CD14-positive monocyte (primary cell): ENCODE measurements around the gene RAPGEF5. TPM values are rescaled to one million over a fixed set of nuclear protein-coding genes. Genes with fewer than 3 reads are reported as not detected.

Experiments
- DNase-seq, 3 donors: peaks; one replicate each; pipeline ENCODE4 v3.0.0-alpha.2; 2011 to 2022
- H2AFZ ChIP-seq: 2 replicates; pipeline ENCODE4 v1.6.0; 2012; ENCODE audit warnings: mild to moderate bottlenecking, low read depth, low read length, inconsistent platforms; ENCODE audit not compliant: insufficient read depth, poor library complexity, severe bottlenecking
- H3K27ac ChIP-seq, 2 donors: 1 replicate in 1 of 2; 2 replicates in 1 of 2; pipeline ENCODE4 v1.5.1; 2012 to 2013; ENCODE audit warnings: low read length in 2 of 2, control low read depth in 1 of 2, inconsistent platforms in 1 of 2, low read depth in 1 of 2, mild to moderate bottlenecking in 1 of 2
- H3K27me3 ChIP-seq, 2 donors: one replicate each; pipeline versions ENCODE4 v1.6.0 to v1.6.1; 2011 to 2013; ENCODE audit warnings: low read length in 2 of 2; ENCODE audit not compliant: control insufficient read depth in 2 of 2, insufficient read depth in 2 of 2
- H3K36me3 ChIP-seq, 2 donors: replicated peaks in 1 of 2; 1 replicate in 1 of 2; 2 replicates in 1 of 2; pipeline versions ENCODE4 v1.5.1 to v1.6.1; 2012 to 2013; ENCODE audit warnings: low read length in 2 of 2, control low read depth in 1 of 2, inconsistent platforms in 1 of 2, mild to moderate bottlenecking in 1 of 2; ENCODE audit not compliant: insufficient read depth in 2 of 2, control insufficient read depth in 1 of 2
- H3K4me1 ChIP-seq, 2 donors: 1 replicate in 1 of 2; 2 replicates in 1 of 2; pipeline versions ENCODE4 v1.5.1 to v1.6.1; 2012 to 2013; ENCODE audit warnings: low read length in 2 of 2, control low read depth in 1 of 2, inconsistent platforms in 1 of 2, mild to moderate bottlenecking in 1 of 2, moderate library complexity in 1 of 2; ENCODE audit not compliant: insufficient read depth in 2 of 2, control insufficient read depth in 1 of 2
- H3K4me2 ChIP-seq: replicated peaks from 2 replicates; pipeline ENCODE3; 2012; ENCODE audit warnings: low read length, moderate library complexity, mild to moderate bottlenecking; ENCODE audit not compliant: poor library complexity, severe bottlenecking; ENCODE audit errors: extremely low read depth
- H3K4me3 ChIP-seq, 3 experiments: fragments of 200-600 bp in 1 of 3; sonication (generic) in 1 of 3; replicated peaks in 1 of 3; 1 replicate in 2 of 3; 2 replicates in 1 of 3; pipeline ENCODE4 v1.5.1; 2011 to 2013; ENCODE audit warnings: low read length in 3 of 3, mild to moderate bottlenecking in 3 of 3, control low read depth in 2 of 3, low read depth in 2 of 3, inconsistent platforms in 1 of 3, moderate library complexity in 1 of 3
- H3K79me2 ChIP-seq: 2 replicates; pipeline ENCODE4 v1.6.0; 2012; ENCODE audit warnings: mild to moderate bottlenecking, control low read depth, inconsistent platforms, low read length, moderate library complexity; ENCODE audit not compliant: insufficient read depth
- H3K9ac ChIP-seq: 2 replicates; pipeline ENCODE4 v1.6.0; 2017; ENCODE audit warnings: low read length, mild to moderate bottlenecking; ENCODE audit not compliant: insufficient read depth, poor library complexity, severe bottlenecking
- H3K9me3 ChIP-seq, 2 donors: replicated peaks in 1 of 2; 1 replicate in 1 of 2; 2 replicates in 1 of 2; pipeline versions ENCODE4 v1.5.1 to v1.6.1; 2012 to 2013; ENCODE audit warnings: low read length in 2 of 2, control low read depth in 1 of 2; ENCODE audit not compliant: control insufficient read depth in 1 of 2, insufficient read depth in 1 of 2
- H4K20me1 ChIP-seq: 2 replicates; pipeline ENCODE4 v1.6.0; 2012; ENCODE audit warnings: mild to moderate bottlenecking, low read length, control low read depth, moderate library complexity; ENCODE audit not compliant: insufficient read depth
- H3K27ac Mint-ChIP-seq, 7 donors: one replicate each; pipeline ENCODE4 v1.8.0; 2020; ENCODE audit warnings: mild to moderate bottlenecking in 7 of 7, mixed read lengths in 7 of 7, moderate library complexity in 6 of 7, inconsistent platforms in 2 of 7
- H3K27me3 Mint-ChIP-seq, 3 donors: one replicate each; pipeline ENCODE4 v1.8.0; 2021 to 2022; ENCODE audit warnings: low read depth in 3 of 3, mild to moderate bottlenecking in 3 of 3, mixed read lengths in 3 of 3, moderate library complexity in 3 of 3, inconsistent platforms in 1 of 3
- H3K36me3 Mint-ChIP-seq, 2 donors: one replicate each; pipeline ENCODE4 v1.8.0; 2020; ENCODE audit warnings: mixed read lengths in 2 of 2, inconsistent platforms in 1 of 2, mild to moderate bottlenecking in 1 of 2
- H3K4me1 Mint-ChIP-seq: one replicate; pipeline ENCODE4 v1.8.0; 2020; ENCODE audit warnings: mild to moderate bottlenecking, mixed read lengths
- H3K4me3 Mint-ChIP-seq, 2 donors: one replicate each; pipeline ENCODE4 v1.8.0; 2020; ENCODE audit warnings: mild to moderate bottlenecking in 2 of 2, mixed read lengths in 2 of 2, moderate library complexity in 1 of 2
- H3K9me3 Mint-ChIP-seq, 7 donors: one replicate each; pipeline ENCODE4 v1.8.0; 2020 to 2022; ENCODE audit warnings: mixed read lengths in 7 of 7, mild to moderate bottlenecking in 6 of 7, moderate library complexity in 6 of 7, inconsistent platforms in 2 of 7
- CTCF ChIP-seq: fragments of 200-600 bp; IDR thresholded peaks from one replicate; pipeline ENCODE4 v1.8.0; 2022; ENCODE audit warnings: antibody characterized with exemption, mild to moderate bottlenecking
- WGBS: methylation state at CpG from one replicate; pipeline ENCODE4 v1.1.5; 2013; ENCODE audit warnings: missing lambda C conversion rate; ENCODE audit not compliant: insufficient coverage; 5-methylcytosine and 5-hydroxymethylcytosine counted together
- intact Hi-C, 2 donors: fragments of 100-400 bp; cut with micrococcal nuclease; formaldehyde crosslinking; loops; one replicate each; pipeline versions ENCODE4 v1.15.0 to v1.15.1; 2023
- polyA plus RNA-seq, 3 donors: library from polyadenylated mRNA; depleted of rRNA in 1 of 3; unstranded in 2 of 3; stranded (reverse) in 1 of 3; fragments of 300-500 nt in 2 of 3; fragments of >200 nt in 1 of 3; fragmentation: Illumina TruSeq in 2 of 3; gene quantifications; 1 replicate in 2 of 3; 2 replicates in 1 of 3; pipeline ENCODE4 v1.2.3, GENCODE V29; 2012 to 2021

RAPGEF5 gene
- polyA plus RNA-seq, 3 donors = not detected

GRCh38 chr7:22196429-22196828, 160.5 kb downstream of the RAPGEF5 start:
- WGBS = 96% methylated on average over 6 of the region's 6 CpGs
- H3K4me1 ChIP-seq = no peaks in the 10 kb centered on the region
- Mint-ChIP-seq H3K36me3 (no peaks in the 10 kb centered on the region), H3K9me3 (peaks cover 0 to 2% (median 0%) of the 10 kb centered on the region in 7 donors), H3K4me3 (no peak overlapping the region), H3K4me1 (no peaks in the 10 kb centered on the region), H3K27me3 (peaks cover 0 to 3% (median 0%) of the 10 kb centered on the region in 3 donors), H3K27ac (no peak overlapping the region)
- intact Hi-C loops = no loop called here
- DNase-seq = no peak
- H3K27me3 ChIP-seq = no peaks in the 10 kb centered on the region
- H3K79me2 ChIP-seq = no peaks in the 10 kb centered on the region
- H3K4me2 ChIP-seq = no peak overlapping the region
- H3K27ac ChIP-seq = no peak overlapping the region
- no peak overlapping the region for H2AFZ ChIP-seq
- no peak overlapping the region for H3K9ac ChIP-seq
- no peaks in the 10 kb centered on the region for H3K36me3 ChIP-seq
- no peaks in the 10 kb centered on the region for H4K20me1 ChIP-seq
- H3K9me3 ChIP-seq = no peaks in the 10 kb centered on the region
- H3K4me3 ChIP-seq = no peak overlapping the region
- TF ChIP-seq CTCF = no peak

GRCh38 chr7:22195397-22196172, 161.4 kb downstream of the RAPGEF5 start:
- Mint-ChIP-seq H3K4me3 (no peak overlapping the region), H3K36me3 (no peaks in the 10 kb centered on the region), H3K27me3 (peaks cover 0 to 3% (median 0%) of the 10 kb centered on the region in 3 donors), H3K27ac (no peak overlapping the region), H3K9me3 (peaks cover 0 to 2% (median 0%) of the 10 kb centered on the region in 7 donors), H3K4me1 (no peaks in the 10 kb centered on the region)
- no peak overlapping the region for H2AFZ ChIP-seq
- no peak overlapping the region for H3K27ac ChIP-seq
- no peak overlapping the region for H3K4me2 ChIP-seq
- no CpG with 5 or more reads among the region's 9 CpGs for WGBS
- no peaks in the 10 kb centered on the region for H3K4me1 ChIP-seq
- no peak for TF ChIP-seq CTCF
- H3K9me3 ChIP-seq = no peaks in the 10 kb centered on the region
- no peak overlapping the region for H3K9ac ChIP-seq
- H3K27me3 ChIP-seq = no peaks in the 10 kb centered on the region
- no peaks in the 10 kb centered on the region for H4K20me1 ChIP-seq
- H3K79me2 ChIP-seq = no peaks in the 10 kb centered on the region
- no peak for DNase-seq
- H3K4me3 ChIP-seq = no peak overlapping the region
- no peaks in the 10 kb centered on the region for H3K36me3 ChIP-seq
- intact Hi-C loops = no loop called here
